Progenitor cell of endocrine pancreas (in vitro differentiated cells): ENCODE data around the gene CSTF3. TPM values are rescaled to one million over a fixed set of nuclear protein-coding genes. Genes with fewer than 3 reads are reported as not detected.

Source experiments
- DNase-seq: peaks from one replicate; pipeline ENCODE4 v3.0.0; 2021; ENCODE audit warnings: low spot score; ENCODE audit not compliant: unreplicated experiment
- H3K27ac Mint-ChIP-seq: 2 replicates; pipeline ENCODE4 v1.8.0; 2021; ENCODE audit warnings: mild to moderate bottlenecking, moderate library complexity, mixed read lengths
- H3K27me3 Mint-ChIP-seq: 2 replicates; pipeline ENCODE4 v1.8.0; 2021; ENCODE audit warnings: mixed read lengths
- H3K36me3 Mint-ChIP-seq: 2 replicates; pipeline ENCODE4 v1.8.0; 2022; ENCODE audit warnings: mixed read lengths; ENCODE audit not compliant: insufficient read depth
- H3K4me1 Mint-ChIP-seq: 2 replicates; pipeline ENCODE4 v1.8.0; 2021; ENCODE audit warnings: low read depth, mixed read lengths
- H3K4me3 Mint-ChIP-seq: 2 replicates; pipeline ENCODE4 v1.8.0; 2021; ENCODE audit warnings: low read depth, mild to moderate bottlenecking, moderate library complexity, mixed read lengths
- H3K9me3 Mint-ChIP-seq: 2 replicates; pipeline ENCODE4 v1.8.0; 2021; ENCODE audit warnings: low read depth, mixed read lengths
- CTCF ChIP-seq: fragments of 200-600 bp; sonication (generic); IDR thresholded peaks from one replicate; pipeline ENCODE4 v1.5.0; 2021; ENCODE audit warnings: antibody characterized with exemption, mild to moderate bottlenecking; ENCODE audit not compliant: unreplicated experiment
- total RNA-seq: library from RNA; stranded (reverse); gene quantifications from 2 replicates; pipeline ENCODE4 v1.2.1, GENCODE V29; 2021

The CSTF3 gene
- total RNA-seq, 1 donor from 2014 or later, result 43.5 TPM

GRCh38 chr11:33067294-33067693, 94.0 kb downstream of the CSTF3 start:
- Mint-ChIP-seq H3K4me1 (no peaks in the 10 kb centered on the region), H3K27ac (no peak overlapping the region), H3K4me3 (no peak overlapping the region), H3K27me3 (no peaks in the 10 kb centered on the region), H3K9me3 (no peaks in the 10 kb centered on the region), H3K36me3 (peaks cover 24% of the 10 kb centered on the region)
- no peak for TF ChIP-seq CTCF
- DNase-seq, result no peak

- Mint-ChIP-seq H3K27me3 (no peaks in the 10 kb centered on the region), H3K36me3 (peaks cover 21% of the 10 kb centered on the region), H3K4me1 (no peaks in the 10 kb centered on the region), H3K9me3 (no peaks in the 10 kb centered on the region), H3K27ac (no peak overlapping the region), H3K4me3 (no peak overlapping the region)
- TF ChIP-seq CTCF, result peak; percentile 96
- DNase-seq, result peak; percentile 67
Observed at GRCh38 chr11:33065445-33066178, 95.7 kb downstream of the CSTF3 start.

GRCh38 chr11:33064866-33065265, 96.4 kb downstream of the CSTF3 start:
- no peak for DNase-seq
- Mint-ChIP-seq H3K4me1 (no peaks in the 10 kb centered on the region), H3K27ac (peak overlapping the region; percentile 83), H3K4me3 (no peak overlapping the region), H3K9me3 (no peaks in the 10 kb centered on the region), H3K27me3 (no peaks in the 10 kb centered on the region), H3K36me3 (peaks cover 22% of the 10 kb centered on the region)
- no peak for TF ChIP-seq CTCF

GRCh38 chr11:33064033-33064825, 97.1 kb downstream of the CSTF3 start:
- no peak for TF ChIP-seq CTCF
- no peaks in the 10 kb centered on the region for H3K4me1 Mint-ChIP-seq
- H3K4me3 Mint-ChIP-seq, result no peak overlapping the region
- no peaks in the 10 kb centered on the region for H3K27me3 Mint-ChIP-seq
- no peaks in the 10 kb centered on the region for H3K9me3 Mint-ChIP-seq
- DNase-seq, result no peak
- peak overlapping the region; percentile 83 for H3K27ac Mint-ChIP-seq
- peaks cover 27% of the 10 kb centered on the region for H3K36me3 Mint-ChIP-seq

- peaks cover 26% of the 10 kb centered on the region for H3K36me3 Mint-ChIP-seq
- TF ChIP-seq CTCF, result no peak
- no peaks in the 10 kb centered on the region for H3K9me3 Mint-ChIP-seq
- H3K27ac Mint-ChIP-seq, result no peak overlapping the region
- H3K4me3 Mint-ChIP-seq, result no peak overlapping the region
- H3K4me1 Mint-ChIP-seq, result no peaks in the 10 kb centered on the region
- DNase-seq, result no peak
- no peaks in the 10 kb centered on the region for H3K27me3 Mint-ChIP-seq
Observed at GRCh38 chr11:33063326-33063881, 97.9 kb downstream of the CSTF3 start.
